HG02884 (cell line): ENCODE measurements around the gene PRPF39.

ENCODE experiments used
- ATAC-seq: cut with Tn5 transposase; IDR thresholded peaks from one replicate; pipeline ENCODE4 v1.9.1; 2021; ENCODE audit warnings: mild to moderate bottlenecking, moderate library complexity; ENCODE audit not compliant: unreplicated experiment

The PRPF39 gene, protein sequence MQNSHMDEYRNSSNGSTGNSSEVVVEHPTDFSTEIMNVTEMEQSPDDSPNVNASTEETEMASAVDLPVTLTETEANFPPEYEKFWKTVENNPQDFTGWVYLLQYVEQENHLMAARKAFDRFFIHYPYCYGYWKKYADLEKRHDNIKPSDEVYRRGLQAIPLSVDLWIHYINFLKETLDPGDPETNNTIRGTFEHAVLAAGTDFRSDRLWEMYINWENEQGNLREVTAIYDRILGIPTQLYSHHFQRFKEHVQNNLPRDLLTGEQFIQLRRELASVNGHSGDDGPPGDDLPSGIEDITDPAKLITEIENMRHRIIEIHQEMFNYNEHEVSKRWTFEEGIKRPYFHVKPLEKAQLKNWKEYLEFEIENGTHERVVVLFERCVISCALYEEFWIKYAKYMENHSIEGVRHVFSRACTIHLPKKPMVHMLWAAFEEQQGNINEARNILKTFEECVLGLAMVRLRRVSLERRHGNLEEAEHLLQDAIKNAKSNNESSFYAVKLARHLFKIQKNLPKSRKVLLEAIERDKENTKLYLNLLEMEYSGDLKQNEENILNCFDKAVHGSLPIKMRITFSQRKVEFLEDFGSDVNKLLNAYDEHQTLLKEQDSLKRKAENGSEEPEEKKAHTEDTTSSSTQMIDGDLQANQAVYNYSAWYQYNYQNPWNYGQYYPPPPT

DNA sequence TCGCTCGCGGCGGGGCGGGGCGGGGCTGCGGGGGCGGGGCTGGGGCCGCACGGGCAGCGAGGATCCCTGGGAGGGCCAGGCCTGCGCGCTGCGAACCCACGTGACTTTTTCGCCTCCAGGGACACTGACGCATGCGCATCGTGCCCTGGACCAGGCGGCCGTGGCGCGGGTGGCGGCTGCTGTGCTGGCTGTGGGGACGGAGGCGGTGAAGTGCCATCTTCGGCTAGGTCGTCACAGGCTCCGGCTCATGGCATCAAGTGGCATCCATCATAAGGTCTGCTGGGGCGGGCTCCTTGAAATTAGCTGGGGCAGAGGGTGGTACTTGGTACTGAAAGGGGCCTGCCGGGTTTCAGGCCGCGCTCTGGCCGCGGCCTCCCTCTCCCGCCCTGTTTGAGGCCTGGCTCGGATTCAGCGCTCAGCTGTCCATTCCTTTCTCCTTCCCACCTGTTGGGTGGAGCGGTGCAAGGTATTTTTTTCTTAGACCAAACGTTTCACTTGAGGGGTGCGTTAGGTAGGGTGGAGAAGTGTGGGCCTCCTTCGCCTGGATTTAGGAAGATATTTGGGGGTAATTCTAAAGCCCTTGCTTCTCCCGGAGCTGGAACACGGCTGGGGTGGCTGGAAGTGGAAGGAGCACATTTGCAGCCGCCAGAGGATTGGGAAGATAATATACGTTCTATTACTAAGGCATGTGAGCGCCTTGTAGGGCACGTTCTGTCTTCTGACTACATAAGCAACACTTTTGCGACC, at the start of gene PRPF39:
TSS of gene PRPF39 (plus strand) at position 141 of the 747 bp plus-strand sequence. CDS start 11,124 bp downstream, outside the sequence.
- peak; percentile 94 for ATAC-seq

DNA sequence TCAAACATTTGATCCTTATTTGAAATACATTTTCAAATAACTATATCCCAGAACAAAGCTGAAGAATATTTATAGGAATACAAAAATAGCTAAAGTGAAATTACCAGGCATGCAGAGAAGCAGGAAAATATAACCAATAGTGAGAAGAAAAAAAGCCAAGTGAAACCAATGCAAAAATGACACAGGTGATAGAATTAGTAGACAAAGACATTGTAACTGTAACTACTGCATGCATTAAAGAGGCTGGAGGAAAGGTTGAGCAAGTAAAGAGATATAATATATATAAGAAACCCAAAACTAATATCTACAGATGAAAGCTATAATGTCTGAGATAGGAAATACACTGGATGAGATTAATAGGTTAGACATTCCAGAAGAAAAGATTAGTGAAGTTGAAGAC, 49.2 kb upstream of the PRPF39 start:
- no peak for ATAC-seq

DNA sequence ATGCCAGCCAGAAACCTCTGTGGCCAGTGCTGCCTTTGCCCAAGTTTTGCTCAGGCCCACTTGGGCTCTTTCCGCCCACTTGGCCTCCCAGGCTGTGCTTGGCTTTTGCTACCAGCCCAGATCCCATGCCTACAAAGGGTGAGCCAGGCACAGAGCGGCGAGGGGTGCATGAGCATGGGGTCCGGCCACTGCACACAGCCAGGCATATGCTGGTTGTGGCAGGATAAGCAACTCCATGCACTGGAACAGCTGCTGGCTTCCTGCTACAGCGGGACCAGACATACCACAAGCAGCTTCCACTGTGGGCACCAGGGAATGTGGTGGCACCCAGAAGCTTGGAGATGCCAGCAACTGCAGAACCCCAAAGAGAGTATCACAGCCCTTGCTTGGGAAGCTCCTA, 45.7 kb upstream of the PRPF39 start:
- ATAC-seq: no peak

DNA sequence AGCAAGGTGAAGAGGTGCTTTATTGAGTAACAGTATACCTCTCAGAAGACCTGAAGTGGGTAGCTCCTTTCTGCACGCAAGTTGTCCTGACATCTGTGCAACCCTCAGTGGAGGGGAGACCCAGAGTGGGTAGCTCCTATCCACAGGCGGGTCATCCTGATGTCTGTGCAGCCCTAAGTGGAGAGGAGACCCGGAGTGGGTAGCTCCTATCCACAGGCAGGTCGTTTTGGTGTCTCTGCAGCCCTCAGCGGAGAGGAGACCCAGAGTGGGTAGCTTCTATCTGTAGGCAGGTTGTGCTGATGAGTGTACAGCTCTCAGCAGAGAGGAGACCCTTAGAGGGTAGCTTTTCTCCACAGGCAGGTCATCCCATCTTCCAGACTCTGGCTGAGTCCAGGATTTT, 45.1 kb upstream of the PRPF39 start:
- no peak for ATAC-seq

DNA sequence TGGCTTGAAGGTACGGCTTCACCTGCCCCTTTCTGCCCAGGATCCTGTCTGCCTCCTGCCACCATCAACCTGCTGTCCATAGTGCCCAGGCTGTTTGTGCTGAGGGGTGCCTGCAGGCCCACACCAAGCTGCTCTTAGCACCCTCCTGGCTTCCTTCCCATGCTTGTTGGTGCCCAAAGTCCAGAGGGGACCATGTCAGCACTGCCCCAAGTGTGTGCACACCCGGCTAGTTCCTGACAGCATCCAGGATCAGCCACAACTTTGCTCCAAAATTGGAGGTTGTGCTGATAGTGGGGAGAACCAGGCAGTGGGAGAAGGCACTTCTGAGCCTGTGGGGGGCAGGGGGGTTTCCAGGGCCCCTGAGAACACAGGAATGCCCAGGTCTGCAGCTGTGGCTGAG, 44.5 kb upstream of the PRPF39 start:
- ATAC-seq: no peak

DNA sequence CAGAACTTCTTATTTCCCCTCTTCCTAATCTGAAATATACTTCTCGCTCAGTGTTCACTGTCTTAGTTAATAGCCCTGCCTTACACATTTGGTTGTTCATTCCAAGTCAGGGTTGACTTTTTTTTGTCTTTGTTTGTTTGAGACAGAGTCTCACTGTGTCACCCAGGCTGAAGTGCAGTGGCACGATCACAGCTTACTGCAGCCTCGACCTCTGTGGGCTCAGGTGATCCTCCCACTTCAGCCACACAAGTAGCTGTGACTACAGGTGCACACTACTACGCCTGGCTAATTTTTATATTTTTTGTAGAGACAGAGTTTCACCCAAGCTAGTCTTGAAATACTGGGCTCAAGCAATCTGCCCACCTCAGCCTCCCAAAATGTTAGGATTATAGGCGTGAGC, 42.3 kb upstream of the PRPF39 start:
- no peak for ATAC-seq

DNA sequence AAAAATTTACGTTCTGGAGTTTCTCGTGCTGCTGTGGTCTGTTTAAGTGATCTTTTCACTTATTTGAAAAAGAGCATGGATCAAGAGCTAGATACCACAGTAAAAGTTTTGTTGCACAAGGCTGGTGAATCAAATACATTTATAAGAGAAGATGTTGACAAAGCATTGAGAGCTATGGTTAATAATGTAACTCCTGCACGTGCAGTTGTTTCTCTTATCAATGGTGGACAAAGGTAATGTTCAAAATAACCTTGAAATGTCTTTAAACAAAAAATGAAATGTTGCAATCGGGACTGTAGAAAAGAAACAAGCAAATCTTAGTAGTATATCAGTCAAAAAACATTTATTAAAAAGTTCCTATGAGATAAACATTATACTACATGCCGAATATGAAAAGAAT, 39.3 kb upstream of the PRPF39 start:
- ATAC-seq: no peak

DNA sequence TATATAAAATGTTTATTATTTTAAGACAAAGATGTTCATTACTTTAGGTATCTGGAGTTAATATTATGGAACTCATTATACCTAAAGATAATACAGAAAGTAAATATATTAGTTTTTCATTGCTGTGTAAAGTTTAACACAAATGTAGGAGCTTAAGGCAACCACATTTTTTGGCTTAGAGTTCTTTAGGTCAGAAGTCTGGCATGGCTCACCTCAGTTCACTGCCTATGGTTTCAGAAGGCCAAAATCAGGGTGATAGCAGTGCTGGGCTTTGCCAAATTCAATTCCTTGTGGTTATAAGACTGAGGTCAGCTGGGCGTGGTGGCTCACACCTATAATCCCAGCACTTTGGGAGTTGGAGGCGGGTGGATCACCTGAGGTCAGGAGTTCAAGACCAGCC, 35.5 kb upstream of the PRPF39 start:
- ATAC-seq: no peak

DNA sequence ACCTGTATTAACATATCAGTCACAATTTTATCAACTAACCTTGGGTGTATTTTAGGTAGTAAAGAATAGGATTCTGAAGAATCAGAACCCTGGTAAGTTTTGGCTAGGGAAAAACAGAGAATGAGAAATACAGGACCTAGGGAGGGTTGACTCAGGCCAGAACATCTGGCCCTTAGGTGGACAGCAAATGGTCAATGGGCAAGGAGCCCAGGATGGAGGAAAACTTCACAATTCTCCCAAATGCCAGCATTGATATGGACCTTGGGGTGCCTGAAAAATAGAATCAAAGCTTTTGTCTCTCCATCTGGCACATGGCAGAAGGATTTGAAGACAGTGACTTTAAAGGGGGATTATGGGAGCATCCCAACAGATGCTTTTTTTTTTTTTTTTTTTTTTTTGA, 32.7 kb upstream of the PRPF39 start:
- no peak for ATAC-seq

DNA sequence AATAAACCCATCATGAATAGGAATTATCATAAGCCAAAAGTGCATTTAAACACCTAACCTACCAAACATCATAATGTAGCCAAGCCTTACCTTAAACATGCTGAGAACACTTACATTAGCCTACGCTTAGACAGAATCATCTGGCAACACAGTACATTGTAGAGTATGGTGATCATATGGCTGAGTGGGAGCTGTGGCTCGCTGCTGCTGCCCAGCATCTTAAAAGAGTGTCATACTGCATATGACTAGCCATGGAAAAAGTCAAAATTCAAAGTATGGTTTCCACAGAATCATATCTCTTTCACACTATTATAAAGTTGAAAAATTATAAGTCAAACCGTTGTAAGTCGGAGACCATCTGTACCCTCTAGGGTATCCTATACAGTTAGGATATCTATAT, 32.0 kb upstream of the PRPF39 start:
- no peak for ATAC-seq

DNA sequence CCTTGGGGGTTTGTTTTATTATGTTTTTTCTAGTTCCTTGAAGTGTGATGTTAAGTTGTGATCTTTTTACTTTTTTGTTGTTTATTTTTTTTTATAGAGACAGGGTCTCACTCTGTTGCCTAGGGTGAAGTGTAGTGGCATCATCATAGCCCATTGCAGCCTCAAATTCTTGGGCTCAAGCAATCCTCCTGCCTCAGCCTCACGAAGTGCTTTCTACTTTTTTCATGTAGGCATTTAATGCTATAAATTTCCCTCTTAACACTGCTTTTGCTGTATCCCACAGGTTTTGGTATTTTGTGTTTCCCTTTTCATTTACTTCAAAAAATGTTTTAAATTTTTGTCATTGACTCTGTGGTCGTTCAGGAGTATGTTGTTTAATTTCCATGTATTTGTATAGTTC, 26.6 kb upstream of the PRPF39 start:
- no peak for ATAC-seq

DNA sequence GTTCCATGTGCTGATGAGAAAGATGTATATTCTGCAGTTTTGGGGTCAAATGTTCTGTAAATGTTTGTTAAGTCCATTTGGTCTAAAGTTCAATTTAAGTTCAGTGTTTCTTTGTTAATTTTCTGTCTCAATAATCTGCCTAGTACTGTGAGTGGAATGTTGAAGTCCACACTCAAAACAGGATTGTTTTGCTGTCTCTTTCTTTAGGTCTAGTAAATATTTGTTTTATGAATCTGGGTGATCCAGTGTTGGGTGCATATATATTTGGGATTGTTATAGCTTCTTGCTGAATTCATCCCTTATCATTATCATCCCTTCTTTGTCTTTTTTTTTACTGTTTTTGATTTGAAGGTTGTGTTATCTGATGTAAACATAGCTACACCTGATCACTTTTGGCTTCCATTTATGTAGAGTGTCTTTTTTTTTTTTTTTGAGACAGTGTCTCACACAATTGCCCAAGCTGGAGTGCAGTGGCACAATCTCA, 26.0 kb upstream of the PRPF39 start:
- no peak for ATAC-seq

DNA sequence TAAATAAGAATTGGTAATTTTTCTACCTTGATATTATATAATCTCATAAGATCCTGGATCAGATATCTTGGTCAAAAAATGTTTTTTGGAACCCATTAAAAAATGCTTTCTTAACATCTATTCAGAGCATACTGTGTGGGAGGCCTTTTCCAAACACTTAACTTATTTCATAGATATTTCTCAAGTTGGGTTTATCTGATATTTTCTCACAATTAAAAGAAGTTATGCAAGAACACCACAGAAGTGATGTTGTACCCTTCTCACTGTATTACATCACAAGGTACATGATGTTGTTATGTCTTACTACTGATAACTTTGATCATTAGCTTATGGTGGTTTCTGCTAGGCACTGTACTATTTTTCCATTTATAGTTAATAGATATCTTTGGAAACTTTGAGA, 23.4 kb upstream of the PRPF39 start:
- no peak for ATAC-seq

DNA sequence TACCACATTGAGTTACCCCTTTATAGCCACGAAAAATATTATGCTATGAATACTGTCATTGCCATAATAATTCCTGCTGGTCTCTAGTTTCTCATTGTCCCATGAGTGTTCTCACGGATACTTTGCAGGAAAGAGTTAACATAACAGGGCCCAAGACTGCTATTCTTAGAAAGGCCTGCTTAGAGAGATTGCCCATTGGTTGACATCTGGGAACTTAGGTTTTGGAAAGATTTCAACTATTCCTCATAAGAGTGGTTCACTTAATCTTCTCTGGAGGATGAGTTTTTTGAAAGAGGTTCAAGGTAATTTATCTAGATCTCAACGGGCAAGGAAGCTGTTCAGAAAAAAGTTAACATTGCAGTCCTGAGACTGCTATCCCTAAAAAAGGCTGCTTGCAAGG, 18.4 kb upstream of the PRPF39 start:
- ATAC-seq: no peak

DNA sequence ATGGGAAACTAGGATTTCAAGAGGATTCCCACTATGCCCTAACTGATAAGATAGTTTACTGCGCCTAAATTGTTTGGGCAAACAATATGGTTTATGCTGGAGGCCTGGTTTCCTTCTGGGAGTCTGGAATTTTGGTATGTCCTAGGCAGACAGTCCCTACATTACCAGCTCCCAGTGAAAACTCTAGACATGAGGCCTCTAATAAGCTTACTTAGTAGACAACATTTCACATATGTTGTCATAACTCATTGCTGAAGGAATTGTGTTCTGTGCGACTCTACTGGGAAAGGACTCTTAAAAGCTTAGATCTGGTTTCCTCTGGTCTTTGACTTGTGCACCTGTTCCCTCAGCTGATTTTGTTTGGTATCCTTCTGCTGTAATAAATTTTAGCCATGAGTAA, 18.0 kb upstream of the PRPF39 start:
- no peak for ATAC-seq

DNA sequence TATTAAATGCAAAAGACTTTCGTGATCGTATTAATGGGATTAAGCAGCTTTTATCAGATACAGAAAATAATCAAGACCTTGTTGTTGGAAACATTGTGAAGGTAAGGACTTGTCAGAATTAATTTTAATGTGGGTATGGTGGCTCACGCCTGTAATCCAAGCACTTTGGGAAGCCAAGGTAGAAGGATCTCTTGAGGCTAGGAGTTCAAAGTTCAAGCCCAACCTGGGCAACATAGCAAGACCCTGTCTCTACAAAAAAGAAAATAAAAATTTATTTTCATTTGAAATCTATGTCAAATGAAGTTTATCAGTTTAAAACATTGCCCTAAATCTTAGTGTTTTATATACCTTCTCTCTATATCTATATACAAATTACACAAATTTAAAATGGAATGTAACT, 17.2 kb upstream of the PRPF39 start:
- no peak for ATAC-seq

DNA sequence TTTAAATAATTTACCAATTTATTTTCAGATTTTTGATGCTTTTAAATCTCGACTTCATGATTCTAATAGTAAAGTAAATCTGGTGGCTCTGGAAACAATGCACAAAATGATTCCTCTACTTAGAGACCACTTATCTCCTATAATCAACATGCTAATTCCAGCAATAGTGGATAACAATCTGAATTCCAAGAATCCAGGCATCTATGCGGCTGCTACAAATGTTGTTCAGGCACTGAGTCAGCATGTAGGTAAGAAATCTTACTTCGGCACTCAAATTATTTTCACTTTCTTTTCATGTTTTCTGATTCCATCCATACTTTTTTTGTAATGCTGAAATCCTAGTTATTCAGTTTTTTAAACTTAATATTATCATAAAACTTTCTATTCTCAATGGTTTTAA, 15.5 kb upstream of the PRPF39 start:
- ATAC-seq: no peak

DNA sequence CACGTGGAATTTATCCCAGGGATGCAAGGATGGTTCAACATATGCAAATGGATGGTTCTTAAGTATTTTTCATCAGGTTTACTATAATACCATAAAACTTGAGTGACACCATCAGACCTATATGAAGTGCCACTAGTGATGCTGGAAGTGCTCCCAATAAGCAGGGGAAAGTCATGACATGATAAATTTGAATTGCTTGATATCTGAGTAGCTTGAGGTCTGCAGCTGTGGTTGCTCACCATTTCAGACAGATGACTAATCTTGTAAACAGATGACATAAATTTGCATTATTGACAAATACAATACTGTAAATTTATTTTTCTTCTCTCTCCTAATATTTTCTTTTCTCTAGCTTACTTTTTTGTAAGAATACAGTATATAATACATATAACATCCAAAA, 13.7 kb upstream of the PRPF39 start:
- ATAC-seq: no peak

DNA sequence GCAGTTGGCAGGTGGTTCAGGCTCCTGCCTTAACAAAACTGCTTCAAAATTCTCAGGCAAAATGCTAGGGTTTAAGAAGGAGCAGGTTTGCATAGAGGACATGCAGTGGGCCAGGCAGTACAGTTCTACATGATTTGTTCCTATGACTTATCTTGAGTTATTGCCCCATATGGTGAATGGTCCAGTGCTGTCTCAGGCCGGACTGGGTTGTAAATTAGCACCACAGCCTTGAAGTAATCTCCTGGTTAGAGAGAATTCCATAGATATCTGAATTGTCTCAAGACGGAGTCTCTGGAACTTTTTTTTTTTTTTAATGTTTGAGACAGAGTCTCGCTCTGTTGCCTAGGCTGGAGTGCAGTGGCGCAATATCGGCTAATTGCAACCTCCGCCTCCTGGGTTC, 11.8 kb upstream of the PRPF39 start:
- no peak for ATAC-seq

DNA sequence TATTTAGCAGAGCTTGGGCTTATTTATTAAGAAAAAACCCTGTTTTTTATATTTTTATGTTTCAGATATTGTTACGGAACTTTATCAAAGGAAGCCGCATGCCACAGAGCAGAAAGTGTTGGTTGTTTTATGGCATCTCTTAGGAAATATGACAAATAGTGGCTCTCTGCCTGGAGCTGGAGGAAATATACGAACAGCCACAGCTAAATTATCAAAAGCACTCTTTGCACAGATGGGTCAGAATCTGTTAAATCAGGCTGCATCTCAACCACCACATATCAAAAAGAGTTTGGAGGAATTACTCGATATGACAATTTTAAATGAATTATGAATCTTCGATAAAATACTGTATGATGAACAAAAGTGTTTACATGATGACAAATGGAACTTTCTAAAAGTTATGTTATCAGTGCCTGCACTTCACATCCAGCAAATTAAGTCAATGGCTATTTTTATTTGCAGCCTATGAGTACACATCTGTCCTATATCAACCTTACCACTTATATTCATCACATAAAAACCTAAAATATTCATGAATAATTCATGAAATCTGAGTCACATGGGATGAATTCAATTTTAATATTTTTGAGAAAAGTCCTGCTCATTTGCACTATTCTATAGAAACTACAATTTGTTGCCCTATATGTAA, 10.6 kb upstream of the PRPF39 start:
- ATAC-seq: no peak

DNA sequence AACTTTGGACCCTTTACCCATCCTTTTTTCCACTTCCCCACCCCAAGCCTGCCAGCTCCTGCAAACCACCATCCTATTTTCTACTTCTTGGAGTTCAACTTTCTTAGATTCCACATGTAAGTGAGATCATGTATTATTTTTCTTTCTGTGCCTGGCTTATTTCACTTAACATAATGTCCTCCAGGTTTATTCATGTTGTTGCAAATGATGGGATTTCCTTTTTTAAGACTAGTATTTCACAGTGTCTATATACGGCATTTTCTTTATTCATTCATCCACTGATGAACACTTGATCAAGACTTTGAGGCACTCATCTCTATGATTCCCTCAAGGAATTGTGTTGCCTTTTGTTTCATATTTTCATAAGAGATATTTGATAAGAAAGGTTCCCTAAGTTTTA, 5.6 kb upstream of the PRPF39 start:
- ATAC-seq: no peak
